ENCODE data around the gene DENND1A. TPM values are rescaled to one million over a fixed set of nuclear protein-coding genes. Genes with fewer than 3 reads are reported as not detected.

DENND1A gene
- total and polyA plus RNA-seq, 2 experiments from 2014 or later: 13.1 to 28.7 TPM

GRCh38 chr9:123424131-123424530 lies 505.8 kb downstream of the DENND1A start:
- no peaks in the 10 kb centered on the region for H3K9me3 Mint-ChIP-seq
- no peak overlapping the region for H3K4me2 ChIP-seq
- H3K27me3 Mint-ChIP-seq (ENCODE audit: insufficient read depth, low read depth, poor library complexity): peaks cover 14% of the 10 kb centered on the region
- no peaks in the 10 kb centered on the region for H3K9me2 ChIP-seq (ENCODE audit: insufficient read depth)
- no peak for DNase-seq (ENCODE audit: low spot score)
- H3K4me1 Mint-ChIP-seq: peaks cover 50% of the 10 kb centered on the region
- H3K4me3 ChIP-seq: no peak overlapping the region
- H4K20me1 ChIP-seq (replicated peaks; ENCODE audit: insufficient read depth): no peaks in the 10 kb centered on the region
- H3K4me1 ChIP-seq (ENCODE audit: insufficient read depth): peaks cover 28% of the 10 kb centered on the region
- no peaks in the 10 kb centered on the region for H3K79me2 ChIP-seq (replicated peaks; ENCODE audit: insufficient read depth)
- no peaks in the 10 kb centered on the region for H3K36me3 Mint-ChIP-seq (ENCODE audit: low read depth)
- no peak overlapping the region for H3K27ac Mint-ChIP-seq
- 0 out of 2 replicates have a peak, but pooled peaks cover 3% of the 10 kb centered on the region for H3F3A ChIP-seq (replicated peaks; ENCODE audit: low read depth)
- no peak for ATAC-seq
- H3K4me3 Mint-ChIP-seq: no peak overlapping the region
- TF ChIP-seq POLR2AphosphoS5 (IDR thresholded peaks at IDR 0.05; ENCODE audit: low read depth) (no peak), STAT1 (IDR thresholded peaks at IDR 0.05; ENCODE audit: unreplicated experiment) (no peak), CREB1 (CRISPR knock-in tag; IDR thresholded peaks at IDR 0.05; ENCODE audit: low read depth) (no peak), EZH2phosphoT487 (IDR thresholded peaks at IDR 0.05; ENCODE audit: unreplicated experiment) (no peak), ZNF462 (CRISPR knock-in tag; IDR thresholded peaks at IDR 0.05) (no peak), CTCF (conservative IDR thresholded peaks at IDR 0.05; ENCODE audit: low read depth in 2 of 2) (no peak), JUNB (IDR thresholded peaks at IDR 0.05; ENCODE audit: unreplicated experiment) (no peak), ETS1 (IDR thresholded peaks at IDR 0.05) (no peak), EZH2 (IDR thresholded peaks at IDR 0.05; ENCODE audit: low read depth, unreplicated experiment) (no peak), ZNF331 (CRISPR knock-in tag; IDR thresholded peaks at IDR 0.05; ENCODE audit: low read depth) (no peak), NANOG (IDR thresholded peaks at IDR 0.05; ENCODE audit: borderline replicate concordance) (no peak), REST (IDR thresholded peaks at IDR 0.05; ENCODE audit: unreplicated experiment) (no peak), ZNF114 (CRISPR knock-in tag; IDR thresholded peaks at IDR 0.05) (no peak)
- no peaks in the 10 kb centered on the region for H3K36me3 ChIP-seq (ENCODE audit: insufficient read depth)
- H3K27ac ChIP-seq (ENCODE audit: low read depth): no peak overlapping the region
- no peak overlapping the region for H2AFZ ChIP-seq
- H3K27me3 ChIP-seq (ENCODE audit: insufficient read depth): no peaks in the 10 kb centered on the region
